GOT3 (cell line): ENCODE measurements around the gene TSC2.

Source experiments
- DNase-seq: peaks from one replicate; lab custom pipeline; 2025; ENCODE audit warnings: mixed read lengths; lab: John Stamatoyannopoulos, UW

TSC2 gene

DNA sequence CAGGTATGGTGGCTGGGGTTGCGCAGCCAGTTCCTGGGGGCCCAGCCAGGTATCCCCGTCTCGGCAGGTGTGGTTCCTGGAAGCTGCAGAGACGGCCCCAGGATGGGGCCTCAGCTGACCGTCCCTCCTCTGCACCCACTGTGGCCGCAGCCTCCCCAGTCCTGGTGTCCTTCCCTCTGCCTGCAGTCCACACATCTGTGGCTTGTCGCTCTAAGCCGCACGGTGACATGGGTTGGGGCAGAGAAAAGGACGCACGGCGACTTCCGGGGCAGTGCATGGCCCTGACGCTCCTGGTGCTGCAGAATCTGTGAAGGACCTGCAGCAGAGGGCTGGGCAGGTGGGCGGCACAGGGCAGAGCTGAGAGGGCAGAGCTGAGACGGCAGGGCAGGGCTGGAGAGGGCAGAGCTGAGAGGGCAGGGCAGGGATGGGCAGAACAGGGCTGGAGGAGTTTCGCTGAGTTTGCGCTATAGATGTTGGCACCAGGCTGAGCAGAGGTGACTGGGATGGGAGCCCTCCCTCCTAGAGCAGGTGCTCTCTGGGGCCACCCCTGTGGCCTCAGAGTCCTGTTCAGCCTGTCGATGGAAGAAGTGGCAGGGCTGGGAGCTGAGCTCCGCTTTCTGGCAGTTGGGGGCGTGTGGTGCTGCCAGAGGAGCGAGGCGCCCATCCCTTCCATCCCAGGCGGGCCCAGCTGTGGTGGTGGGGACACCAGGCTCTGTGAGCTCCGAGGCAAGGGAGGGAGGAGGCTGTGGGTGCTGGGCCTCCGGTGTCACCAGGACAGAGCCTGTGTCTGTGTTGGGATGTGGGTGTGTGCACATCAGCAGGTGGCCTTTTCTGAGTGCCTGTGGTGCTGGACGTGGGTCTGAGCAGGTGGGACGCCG is 23.0 kb downstream of the TSC2 start:
- DNase-seq = no peak

DNA sequence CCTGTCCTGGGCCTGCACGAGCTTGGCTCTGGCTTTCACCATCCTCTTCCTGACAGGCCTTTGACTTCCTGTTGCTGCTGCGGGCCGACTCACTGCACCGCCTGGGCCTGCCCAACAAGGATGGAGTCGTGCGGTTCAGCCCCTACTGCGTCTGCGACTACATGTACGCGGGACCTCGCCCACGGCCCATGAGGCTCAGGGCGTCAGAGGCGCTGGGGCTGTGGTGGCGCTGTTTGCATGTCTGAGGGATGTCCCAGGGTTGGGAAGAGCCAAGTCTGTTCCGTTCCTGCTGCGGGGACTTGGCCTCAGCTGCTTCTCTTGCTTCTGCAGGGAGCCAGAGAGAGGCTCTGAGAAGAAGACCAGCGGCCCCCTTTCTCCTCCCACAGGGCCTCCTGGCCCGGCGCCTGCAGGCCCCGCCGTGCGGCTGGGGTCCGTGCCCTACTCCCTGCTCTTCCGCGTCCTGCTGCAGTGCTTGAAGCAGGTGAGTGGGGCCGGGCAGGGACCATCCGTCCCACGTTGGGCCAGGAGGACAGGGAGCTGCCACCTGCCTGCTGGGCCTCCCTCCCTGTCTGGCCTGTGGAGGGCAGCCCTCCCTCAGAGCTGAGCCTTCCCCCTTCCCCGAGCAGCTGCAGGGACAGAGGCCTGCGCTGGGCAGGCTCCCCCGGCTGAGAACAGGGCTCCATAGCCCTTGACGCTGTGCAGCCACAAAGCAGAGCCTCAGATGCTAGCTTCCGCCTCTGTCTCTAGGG is 23.8 kb downstream of the TSC2 start:
- no peak for DNase-seq

DNA sequence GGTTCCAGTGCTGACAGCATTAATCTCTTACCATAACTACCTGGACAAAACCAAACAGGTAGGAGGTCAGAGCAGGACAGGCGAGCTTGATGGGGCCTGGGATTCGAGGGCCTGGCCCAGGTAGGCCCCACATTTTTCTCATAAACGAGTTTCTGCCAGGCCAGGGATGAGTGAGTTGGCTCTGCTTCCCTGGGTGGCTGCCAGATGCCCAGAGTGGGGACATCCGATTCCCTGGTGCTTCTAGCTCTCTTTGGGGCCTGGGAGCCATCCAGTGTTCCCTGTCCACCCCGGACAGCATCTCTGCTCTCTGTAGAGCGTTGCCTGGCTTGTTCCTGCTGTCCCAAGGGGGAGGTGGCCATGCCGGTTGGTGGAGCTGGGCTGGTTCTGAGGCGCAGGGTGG is 25.1 kb downstream of the TSC2 start:
- DNase-seq = no peak

DNA sequence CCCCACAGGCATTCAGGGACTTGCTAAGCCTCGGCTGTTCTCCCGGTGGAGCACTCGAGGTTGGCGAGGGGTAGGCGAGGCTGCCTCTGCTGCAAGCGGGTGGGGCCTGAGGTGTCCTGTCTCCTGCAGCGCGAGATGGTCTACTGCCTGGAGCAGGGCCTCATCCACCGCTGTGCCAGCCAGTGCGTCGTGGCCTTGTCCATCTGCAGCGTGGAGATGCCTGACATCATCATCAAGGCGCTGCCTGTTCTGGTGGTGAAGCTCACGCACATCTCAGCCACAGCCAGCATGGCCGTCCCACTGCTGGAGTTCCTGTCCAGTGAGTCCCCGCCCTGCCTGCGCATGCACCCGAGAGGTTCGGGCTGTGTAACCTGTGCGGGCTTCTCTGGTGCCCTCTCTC is 26.3 kb downstream of the TSC2 start:
- no peak for DNase-seq

DNA sequence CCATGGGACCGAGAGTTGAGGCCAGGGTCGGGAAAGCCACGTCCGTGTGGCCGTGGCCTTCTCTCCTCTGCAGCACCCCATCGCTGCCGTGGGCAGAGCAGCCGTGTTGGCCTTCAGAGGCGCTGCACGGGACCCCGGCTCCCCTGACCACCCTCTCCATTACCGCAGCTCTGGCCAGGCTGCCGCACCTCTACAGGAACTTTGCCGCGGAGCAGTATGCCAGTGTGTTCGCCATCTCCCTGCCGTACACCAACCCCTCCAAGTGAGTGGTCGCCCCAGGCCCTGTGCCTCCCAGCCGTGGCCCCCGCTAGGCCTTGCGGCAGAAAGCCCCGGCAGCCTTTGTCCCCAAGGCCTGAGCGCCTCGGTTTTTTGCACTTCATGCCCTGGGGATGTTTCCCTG is 27.8 kb downstream of the TSC2 start:
- no peak for DNase-seq

DNA sequence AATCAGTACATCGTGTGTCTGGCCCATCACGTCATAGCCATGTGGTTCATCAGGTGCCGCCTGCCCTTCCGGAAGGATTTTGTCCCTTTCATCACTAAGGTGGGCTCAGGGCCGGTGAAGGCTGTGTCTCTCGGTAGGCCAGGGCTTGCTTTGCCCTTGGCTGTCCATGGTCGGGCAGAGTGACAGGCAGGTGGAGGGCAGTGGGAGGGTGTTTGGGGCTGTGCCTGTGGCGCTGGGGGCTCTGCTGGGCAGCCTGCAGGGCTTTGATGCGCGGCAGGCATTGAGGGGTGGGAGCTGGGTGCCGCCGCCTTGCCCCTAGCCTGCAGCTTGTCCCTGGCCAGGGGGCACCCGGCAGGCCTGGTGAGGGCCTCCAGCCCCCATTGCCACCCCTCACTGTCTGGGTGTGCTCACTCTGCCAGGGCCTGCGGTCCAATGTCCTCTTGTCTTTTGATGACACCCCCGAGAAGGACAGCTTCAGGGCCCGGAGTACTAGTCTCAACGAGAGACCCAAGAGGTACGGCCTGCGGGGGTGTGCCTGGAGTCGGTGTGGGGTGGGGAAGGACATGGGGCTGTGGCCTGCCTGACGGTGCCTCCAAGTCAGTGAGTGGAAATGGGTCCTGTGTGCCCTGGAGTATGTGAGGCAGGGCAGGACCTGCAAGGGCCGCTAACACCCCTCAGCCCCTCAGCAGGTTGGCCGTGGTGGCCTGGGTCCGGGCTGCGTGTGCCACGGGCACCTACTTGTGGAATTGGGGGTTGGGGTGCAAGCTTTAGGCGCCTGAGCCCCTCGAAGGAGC is 28.5 kb downstream of the TSC2 start:
- no peak for DNase-seq

DNA sequence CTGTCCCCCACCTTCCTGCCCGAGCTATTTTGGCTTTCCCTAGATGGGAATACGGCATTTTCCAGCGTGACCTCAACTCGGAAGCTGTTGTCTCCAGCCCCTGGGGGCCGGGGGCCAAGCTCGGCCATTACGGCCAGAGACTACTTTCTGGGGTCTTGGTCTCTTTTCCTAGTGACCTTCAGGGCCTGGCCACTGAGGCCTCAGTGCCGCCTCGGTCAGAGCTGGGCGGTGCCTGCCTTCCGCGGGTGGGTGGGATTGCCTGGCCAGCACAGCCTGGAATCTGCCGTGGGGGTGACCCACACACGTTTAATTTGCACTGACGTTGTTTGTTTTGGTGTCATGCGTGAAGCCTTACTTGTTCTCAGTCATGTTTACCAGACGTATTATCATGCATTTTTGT is 29.2 kb downstream of the TSC2 start:
- no peak for DNase-seq

DNA sequence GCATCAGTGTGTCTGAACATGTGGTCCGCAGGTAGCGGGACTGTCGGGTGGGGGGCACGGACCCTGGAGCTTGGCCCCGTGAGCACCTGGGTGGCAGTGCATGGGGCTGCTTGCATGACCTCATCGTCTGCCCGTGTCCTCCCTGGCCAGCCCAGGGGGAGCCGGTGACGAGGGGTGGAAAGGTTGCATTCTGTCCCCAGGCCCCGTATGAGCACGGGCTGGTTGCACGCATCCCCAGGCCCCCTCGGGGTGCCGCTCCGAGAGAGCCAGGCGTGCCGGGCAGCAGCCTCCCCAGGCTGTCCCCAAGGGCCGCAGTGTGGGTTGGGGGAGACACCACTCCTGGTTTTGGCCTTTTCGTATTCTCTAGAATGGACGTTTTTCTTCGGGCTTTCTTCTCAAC is 29.9 kb downstream of the TSC2 start:
- DNase-seq = no peak

DNA sequence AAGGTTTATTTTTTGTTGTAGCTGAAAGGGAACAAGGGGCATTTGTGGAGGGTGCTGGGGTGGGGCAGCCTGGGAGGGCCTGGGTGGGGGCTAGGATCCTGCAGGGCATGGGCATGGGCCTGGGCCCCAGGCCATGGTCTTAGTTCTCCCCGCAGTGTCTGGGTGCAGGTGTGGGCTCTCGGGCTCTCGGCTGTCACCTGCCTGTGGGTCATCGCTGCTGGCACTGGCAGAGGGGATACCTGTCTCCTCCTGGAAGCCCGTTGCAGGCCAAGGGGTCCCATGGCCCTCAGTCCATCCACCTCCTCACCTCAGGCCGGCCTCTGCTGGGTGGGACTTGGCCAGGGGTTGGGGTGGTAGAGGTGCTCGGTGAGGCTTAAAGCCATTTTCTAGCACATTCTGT is 30.3 kb downstream of the TSC2 start:
- no peak for DNase-seq

DNA sequence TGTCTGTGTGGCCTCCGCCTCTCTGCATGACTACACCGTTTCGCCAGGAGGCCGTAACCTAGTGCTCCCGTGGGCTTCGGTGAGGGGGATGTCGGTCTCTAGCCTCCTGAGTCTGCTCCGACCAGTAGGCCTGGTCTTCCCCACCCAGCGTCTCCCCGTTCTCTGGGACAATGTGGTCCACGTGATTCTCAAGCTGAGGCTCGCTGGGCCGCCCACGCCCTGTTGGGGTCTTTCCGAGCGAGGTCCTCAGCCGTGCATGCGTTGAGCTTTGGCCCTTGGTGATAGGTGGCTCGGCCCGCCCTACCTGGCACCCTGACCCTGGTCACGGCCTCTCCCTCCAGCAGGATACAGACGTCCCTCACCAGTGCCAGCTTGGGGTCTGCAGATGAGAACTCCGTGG is 30.9 kb downstream of the TSC2 start:
- no peak for DNase-seq

DNA sequence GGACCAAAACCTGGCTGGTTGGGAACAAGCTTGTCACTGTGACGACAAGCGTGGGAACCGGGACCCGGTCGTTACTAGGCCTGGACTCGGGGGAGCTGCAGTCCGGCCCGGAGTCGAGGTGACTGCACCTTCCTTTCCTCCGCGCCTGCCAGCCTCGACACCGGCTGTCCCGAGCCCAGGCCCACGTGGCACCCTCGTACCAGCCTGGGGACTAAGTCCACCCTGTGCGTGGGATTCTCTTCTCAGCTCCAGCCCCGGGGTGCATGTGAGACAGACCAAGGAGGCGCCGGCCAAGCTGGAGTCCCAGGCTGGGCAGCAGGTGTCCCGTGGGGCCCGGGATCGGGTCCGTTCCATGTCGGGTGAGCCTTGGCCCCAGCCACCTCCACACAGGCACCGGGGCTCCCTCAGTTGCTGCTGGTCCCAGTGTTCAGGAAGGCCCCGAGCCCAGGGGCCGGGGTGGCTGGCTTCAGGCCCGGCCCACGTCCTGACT is 31.6 kb downstream of the TSC2 start:
- no peak for DNase-seq

DNA sequence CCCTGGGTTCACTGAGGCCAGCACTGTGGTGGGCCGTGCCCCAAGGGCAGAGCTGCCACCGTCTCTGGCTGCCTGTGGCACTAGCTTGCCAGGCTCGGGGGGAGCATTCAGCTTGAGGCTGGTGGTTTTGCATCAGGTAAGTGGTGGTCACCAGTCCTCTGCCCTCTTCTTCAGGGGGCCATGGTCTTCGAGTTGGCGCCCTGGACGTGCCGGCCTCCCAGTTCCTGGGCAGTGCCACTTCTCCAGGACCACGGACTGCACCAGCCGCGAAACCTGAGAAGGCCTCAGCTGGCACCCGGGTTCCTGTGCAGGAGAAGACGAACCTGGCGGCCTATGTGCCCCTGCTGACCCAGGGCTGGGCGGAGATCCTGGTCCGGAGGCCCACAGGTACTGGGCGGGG is 32.2 kb downstream of the TSC2 start:
- no peak for DNase-seq

DNA sequence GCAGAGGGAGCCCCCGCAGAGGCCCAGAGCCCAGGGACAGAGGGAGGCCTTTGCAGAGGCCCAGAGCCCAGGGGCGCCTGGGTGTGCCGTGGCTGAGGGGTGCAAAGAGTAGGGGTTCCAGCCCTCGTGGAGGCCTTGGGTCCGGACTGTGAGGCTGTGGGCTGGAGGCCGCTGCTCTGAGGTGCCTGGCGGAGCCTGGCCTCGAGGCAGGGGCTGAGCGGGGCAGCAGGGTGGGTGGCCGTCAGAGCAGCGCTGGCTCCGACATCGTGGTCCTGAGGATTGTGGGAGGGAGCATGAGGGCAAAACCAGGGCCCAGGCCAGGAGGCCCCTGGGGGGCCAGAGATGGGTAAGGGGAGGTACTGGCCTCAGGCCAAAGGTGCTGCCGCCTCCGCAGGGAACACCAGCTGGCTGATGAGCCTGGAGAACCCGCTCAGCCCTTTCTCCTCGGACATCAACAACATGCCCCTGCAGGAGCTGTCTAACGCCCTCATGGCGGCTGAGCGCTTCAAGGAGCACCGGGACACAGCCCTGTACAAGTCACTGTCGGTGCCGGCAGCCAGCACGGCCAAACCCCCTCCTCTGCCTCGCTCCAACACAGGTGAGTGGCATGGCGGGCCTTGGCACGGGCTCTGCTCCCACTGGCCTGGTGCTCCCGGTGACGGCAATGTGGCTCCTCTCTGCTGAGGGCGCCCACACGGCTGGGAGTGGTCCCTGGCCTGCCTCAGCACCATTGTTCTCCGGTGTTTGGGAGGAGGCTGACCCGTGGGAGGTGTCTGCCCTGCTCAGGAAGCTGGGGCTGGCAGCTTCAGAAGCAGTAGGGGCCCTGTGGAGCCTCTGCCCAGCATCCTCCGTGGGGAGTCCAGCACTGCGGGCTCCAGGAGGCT is 33.7 kb downstream of the TSC2 start:
- no peak for DNase-seq

DNA sequence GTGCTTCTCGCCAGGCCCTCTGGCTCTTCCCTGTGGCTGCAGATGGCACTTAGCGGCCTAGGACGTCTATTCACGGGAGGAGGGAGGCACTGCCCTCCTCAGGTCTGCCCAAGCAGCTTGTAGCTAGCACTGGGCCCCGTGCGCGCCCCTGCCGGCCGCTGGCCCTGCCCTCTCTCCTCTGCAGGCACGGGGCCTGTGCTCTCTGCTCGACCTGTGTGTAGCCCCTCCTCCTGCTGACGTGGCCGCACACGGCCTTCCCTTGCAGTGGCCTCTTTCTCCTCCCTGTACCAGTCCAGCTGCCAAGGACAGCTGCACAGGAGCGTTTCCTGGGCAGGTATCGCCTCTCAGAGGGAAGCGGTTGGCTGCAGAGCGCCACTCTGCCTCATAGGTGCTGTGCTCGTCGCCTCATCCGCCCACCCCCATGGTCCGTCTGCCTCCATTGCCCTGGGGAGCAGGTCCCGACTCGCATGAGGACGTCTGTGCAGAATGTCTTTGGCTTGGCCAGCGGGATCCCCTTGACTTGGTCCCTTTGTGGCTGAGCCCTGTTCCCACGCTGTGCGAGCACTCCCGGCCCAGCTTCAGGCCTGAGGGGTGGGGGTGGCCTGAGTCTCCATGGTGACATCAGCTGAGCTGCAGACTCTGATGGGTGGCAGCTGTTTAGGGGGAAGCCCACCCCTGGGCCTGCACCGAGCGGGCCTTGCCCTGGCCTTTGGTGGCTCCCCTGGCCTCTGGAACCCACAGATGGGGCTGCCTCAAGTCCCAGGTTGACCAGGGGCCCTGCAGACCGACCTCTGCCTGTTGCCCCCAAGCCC is 34.6 kb downstream of the TSC2 start:
- no peak for DNase-seq

DNA sequence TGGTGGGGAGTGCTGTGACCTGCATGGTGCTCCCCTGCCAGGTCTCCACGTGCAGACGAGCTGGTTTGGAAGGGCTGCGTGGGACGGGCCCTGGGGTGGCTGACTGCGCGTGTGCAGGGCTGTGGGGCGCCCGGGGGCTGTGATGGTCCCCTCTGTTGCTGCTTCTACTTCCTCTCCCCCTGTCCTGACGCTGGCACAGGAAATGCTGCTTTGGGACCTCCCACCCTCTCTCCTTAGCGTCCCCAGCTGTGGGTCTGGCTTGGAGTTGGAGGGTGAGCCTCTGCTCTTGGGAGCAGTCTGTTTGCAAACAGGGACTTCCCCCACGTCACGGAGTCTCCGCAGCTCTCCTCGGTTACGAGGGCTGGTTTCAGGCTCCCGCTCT is 35.2 kb downstream of the TSC2 start:
- DNase-seq = no peak

DNA sequence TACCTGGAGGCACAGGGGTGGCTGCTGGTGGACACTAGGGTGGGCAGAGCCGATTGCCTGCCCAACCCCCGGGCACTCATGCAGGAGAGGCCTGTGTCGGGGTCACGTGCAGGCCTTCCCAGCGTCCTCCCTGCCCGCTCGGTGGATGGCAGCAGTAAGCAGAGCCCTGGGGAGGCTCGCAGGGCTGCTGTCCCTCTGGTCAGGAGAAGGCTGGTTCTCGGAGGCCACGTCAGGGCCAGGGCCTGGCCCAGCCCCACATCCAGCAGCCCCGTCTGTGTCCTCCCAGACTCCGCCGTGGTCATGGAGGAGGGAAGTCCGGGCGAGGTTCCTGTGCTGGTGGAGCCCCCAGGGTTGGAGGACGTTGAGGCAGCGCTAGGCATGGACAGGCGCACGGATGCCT is 35.6 kb downstream of the TSC2 start:
- DNase-seq = no peak

DNA sequence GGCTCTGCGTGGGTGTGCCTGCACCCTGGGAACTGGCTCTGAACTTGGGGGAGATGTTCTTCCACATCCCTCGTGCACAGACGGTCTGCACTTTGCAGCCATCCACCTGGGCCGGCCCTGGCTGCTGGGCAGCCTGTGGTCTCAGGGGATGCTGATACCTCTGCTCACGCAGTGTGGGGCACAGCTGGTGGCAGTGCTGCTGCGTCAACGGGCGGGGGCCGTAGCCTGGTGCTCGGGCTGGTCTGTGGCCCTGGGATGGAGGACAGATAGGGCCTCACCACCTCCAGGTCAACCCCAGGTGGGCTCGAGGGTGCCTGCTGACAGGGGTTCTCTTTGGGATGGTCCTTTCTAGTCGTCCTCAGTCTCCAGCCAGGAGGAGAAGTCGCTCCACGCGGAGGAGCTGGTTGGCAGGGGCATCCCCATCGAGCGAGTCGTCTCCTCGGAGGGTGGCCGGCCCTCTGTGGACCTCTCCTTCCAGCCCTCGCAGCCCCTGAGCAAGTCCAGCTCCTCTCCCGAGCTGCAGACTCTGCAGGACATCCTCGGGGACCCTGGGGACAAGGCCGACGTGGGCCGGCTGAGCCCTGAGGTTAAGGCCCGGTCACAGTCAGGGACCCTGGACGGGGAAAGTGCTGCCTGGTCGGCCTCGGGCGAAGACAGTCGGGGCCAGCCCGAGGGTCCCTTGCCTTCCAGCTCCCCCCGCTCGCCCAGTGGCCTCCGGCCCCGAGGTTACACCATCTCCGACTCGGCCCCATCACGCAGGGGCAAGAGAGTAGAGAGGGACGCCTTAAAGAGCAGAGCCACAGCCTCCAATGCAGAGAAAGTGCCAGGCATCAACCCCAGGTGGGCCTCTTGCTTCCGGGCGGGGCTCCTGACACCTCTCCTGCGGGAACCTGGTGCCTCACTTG is 36.3 kb downstream of the TSC2 start:
- DNase-seq = no peak

DNA sequence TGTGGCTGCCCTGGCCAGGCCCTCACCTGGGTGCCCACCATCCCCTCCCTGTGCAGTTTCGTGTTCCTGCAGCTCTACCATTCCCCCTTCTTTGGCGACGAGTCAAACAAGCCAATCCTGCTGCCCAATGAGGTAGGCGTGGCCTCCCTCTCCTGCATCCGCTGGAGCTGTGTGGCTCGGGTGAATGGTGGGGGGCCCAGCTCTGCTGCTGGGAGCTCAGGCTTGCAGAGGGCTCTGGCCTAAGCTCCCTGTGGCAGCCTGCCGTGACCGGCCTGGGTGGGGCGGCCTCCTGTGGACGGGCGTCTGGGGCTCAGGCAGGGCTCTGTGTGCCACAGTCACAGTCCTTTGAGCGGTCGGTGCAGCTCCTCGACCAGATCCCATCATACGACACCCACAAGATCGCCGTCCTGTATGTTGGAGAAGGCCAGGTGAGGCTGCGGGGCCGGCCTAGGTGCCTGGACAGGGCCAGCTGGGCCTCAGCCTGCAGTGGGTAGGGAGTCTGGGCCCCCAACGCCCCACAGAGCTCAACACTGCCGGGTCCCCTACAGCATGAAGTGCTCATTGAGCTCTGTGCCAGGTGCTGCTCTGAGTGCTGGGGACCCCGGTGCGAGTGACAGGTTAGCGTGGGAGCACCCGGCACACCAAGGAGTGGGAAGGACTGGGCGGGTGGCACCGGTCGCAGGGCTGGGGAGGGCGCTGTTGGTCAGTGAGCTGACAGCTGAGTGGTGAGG is 37.3 kb downstream of the TSC2 start:
- no peak for DNase-seq

DNA sequence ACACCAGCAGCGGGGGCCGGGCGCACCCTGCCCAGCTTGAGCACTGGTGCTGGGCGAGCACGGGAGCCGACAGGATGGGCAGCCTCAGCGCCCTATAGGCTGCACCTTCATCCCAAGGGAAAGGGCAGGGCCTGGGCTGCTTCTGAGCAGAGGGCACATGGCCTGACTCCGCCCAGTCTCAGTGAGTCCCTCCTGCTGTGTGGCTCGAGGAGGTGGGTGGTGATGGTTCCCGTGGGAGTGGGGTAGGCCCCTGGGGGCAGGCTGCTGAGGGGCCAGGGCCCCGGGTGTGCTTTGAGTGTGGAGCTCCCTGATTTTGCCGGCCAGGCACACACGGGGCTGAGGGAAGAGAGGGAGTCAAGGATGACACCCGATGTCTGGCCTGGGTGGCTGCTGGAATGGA is 37.9 kb downstream of the TSC2 start:
- DNase-seq = no peak
